ENCODE data around the gene SLC22A12.
"Not testable (repeated sequence)": the region's sequence is repeated elsewhere in the genome, so short reads cannot be mapped to it uniquely, and the experiment has no call there.

Gene SLC22A12

GRCh38 chr11:64590763-64591221, at the start of gene SLC22A12:
Gene SLC22A12 (plus strand): TSS chr11:64591220. CDS start chr11:64591557, 337 bp downstream.
- no peak for DNase-seq

DNA sequence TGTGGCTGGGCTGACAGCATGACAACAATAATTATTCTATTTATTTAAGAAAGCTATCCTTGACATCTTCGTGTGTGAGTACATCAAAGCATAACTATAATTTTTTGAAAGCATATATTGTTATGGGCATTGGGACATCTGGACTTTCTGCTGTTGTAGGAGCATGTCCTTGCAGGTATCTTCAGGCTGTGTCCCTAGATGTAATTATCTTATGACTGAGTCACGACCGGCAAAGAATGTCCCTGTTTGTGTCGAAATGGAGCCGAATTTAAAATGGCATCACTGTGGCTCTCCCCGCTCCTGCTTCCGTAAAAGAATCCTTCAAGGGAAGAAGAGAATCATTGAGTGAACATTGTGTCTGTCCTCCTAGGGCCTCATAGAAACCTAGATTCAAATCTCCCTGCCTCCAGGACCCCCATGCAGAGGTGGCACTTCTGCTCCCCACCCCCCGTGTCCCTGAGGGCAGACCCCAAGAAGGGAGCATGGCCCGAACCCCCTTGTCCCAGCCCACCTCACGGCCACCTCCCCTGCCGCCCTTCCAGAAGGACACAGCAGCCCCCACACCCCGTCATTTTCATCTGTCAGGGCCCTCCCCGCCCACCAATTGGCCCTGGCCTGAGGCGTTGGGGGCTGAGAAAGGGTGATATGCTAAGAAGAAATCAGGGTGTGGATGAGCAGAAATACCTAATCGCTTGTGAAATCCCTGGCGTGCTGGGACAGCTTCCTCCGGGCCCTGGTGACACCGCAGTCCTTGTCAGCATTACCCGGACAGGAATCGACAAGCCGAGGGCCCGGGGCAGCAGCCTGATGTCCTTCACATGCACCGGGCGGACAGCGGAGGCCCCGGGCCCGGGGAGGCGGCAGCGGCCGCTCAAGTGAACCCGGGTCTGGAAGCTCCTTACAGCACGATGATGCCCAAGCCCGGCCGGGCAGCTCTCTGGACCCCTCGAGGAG, 48.6 kb upstream of the SLC22A12 start:
- DNase-seq, result no peak

DNA sequence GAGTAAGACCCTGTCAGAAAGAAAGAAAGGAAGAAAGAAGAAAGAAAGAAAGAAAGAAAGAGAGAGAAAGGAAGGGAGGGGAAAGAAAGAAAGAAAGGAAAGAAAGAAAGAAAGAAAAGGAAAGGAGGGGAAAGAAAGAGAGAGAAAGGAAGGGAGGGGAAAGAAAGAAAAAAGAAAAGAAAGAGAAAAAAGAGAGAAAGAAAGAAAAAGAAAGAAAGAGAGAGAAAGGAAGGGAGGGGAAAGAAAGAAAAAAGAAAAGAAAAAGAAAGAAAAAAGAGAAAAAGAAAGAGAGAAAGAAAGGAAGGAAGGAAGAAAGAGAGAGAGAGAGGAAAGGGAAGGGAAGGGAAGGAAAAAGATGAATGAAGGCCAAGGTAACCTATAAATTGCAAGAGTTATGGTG, 47.2 kb upstream of the SLC22A12 start:
- no peak for DNase-seq

GRCh38 chr11:64544616-64545296, 46.3 kb upstream of the SLC22A12 start:
- DNase-seq, result no peak

GRCh38 chr11:64545619-64546018, 45.4 kb upstream of the SLC22A12 start:
- DNase-seq, result no peak

GRCh38 chr11:64546176-64546575, 44.8 kb upstream of the SLC22A12 start:
- no peak for DNase-seq

DNA sequence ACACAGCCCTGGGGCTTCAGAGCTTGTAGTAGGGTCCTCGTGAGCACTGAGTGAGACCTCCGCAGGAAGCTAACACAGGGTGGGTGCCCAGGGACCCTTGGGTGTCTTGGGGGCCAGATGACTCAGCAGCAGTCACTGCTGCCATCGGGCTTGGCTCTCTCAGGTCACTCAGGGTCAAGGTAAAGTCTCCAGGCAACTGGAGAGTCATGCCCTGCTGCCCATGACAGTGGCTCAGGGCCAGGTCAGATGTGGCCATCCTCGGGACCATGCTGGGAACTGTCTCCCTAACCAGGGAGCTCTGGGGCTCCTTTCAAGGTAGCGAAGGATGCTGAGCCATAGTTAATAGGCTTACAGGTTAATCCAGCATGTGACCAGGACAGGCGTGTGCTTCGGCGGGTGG, 44.4 kb upstream of the SLC22A12 start:
- no peak for DNase-seq

- DNase-seq, result no peak
Measured at GRCh38 chr11:64549969-64550368, 41.1 kb upstream of the SLC22A12 start.

- DNase-seq, result peak; percentile 27
Measured at GRCh38 chr11:64553554-64554201, 37.3 kb upstream of the SLC22A12 start.

- DNase-seq, result no peak
Measured at GRCh38 chr11:64556044-64556720, 34.8 kb upstream of the SLC22A12 start.

DNA sequence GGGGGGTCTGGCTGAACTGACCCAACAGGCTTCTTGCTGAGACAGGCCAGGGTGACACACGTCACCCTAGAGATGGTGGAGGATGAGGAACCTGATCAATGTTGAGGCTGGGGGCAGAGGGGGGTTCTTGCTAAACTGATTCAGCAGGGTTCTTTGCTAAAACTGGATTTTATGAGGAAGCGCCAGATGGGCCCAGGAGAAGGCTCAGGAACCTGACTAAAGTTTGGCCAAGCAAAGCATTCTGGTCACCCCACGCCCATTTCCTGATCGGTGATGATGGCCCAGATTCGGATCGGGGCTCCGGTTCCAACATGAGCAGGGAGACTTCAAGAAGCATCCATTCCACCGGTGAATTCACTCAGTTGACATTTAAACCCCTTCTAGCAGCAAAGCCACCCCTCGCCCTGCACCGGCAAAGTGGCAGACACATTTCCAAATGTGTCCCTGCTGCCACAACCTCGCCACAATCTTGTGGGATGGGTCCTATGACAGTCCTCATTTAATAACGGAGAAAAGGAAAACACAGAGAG, 34.2 kb upstream of the SLC22A12 start:
- DNase-seq, result no peak

GRCh38 chr11:64558065-64558745, 32.8 kb upstream of the SLC22A12 start:
- no peak for DNase-seq

DNA sequence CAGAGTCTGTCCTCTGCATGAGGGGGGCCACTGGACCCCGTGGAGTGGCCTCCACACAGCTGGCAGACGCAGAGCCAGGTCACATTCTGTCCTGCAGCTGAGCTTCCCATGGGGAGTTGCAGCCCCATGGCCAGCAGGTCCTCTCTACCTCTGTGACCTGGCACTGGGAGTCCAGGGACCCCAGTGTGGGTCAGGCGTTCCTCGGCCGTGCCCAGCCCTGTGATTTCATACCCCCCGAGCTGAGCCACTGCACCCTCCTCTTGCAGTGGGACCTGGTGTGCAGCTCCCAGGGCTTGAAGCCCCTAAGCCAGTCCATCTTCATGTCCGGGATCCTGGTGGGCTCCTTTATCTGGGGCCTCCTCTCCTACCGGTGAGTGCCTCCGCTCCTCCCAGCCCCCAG, 32.2 kb upstream of the SLC22A12 start:
- DNase-seq, result no peak

DNA sequence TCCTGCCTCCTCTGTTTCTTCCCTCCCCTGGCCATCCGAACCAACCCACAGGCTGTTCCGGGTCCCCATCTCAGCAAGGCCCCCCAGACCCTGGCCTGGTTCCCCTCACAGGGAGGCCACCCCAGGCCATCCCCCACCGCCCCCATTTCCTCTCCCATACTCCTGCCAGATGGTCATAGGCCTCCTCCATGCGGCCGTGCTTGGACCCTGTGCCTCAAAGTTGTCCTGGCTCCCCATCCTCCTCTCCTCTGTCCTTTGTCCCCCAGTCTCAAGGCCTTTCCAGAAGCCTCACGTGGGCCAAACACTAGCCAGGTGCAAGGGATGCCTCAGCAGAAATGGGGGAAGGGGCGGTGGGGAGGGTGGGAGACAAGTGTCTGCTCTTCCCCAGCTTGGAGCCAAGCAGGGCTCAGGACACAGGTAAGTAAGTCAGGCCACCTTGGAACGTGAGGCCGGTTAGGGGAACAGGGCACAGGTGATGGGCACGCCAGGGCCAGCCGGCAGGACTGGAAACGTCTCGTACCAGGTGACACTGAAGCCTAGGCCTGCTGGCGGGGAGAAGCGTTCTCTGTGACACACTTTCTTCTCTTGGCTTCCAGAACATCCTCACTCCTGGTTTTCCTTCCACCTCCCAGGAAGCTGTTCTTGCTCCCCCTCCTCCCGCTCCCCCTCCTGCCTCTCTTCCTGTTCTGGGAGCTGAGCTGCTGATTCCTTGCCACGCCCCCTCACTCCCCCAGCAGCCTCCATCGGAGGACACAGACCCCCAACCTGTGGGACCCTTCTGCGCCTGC, 31.5 kb upstream of the SLC22A12 start:
- no peak for DNase-seq

GRCh38 chr11:64560139-64560771, 30.8 kb upstream of the SLC22A12 start:
- DNase-seq, result no peak

DNA sequence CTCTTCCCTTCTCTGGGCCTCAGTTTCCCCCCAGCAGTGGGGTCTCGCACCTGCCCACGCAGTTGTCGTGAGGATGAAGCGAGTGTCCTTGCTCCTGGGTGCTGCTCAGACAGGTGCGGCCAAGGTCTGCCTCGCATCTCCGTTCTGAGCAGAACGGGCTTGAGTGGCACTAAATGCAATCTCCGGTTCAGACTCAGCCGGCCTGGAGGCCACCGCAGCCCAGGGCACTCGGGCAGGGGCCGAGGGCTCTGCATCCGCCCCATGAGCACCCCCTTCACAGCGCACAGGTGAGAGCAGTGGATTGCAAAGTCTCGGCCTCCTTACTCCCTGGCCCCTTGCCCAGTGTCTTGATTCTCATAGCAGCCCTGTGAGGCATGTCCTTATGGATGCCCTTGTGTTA, 30.1 kb upstream of the SLC22A12 start:
- no peak for DNase-seq

DNA sequence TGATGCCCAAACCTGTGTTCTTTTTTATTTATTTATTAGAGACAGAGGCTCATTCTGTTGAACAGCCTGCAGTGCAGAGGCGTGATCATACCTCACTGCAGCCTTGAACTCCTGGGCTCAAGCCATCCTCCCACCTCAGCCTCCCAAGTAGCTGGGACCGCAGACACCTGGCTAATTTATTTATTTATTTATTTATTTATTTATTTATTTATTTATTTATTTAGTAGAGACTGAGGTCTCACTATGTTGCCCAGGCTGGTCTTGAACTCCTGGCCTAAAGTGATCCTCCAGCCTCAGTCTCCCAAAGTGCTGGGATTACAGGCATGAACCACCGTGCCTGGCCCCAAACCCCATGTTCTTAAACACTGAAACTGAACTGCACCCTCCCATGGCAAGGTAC, 29.6 kb upstream of the SLC22A12 start:
- DNase-seq, result not testable (repeated sequence)

- DNase-seq, result no peak
Measured at GRCh38 chr11:64561984-64562722, 28.9 kb upstream of the SLC22A12 start.

DNA sequence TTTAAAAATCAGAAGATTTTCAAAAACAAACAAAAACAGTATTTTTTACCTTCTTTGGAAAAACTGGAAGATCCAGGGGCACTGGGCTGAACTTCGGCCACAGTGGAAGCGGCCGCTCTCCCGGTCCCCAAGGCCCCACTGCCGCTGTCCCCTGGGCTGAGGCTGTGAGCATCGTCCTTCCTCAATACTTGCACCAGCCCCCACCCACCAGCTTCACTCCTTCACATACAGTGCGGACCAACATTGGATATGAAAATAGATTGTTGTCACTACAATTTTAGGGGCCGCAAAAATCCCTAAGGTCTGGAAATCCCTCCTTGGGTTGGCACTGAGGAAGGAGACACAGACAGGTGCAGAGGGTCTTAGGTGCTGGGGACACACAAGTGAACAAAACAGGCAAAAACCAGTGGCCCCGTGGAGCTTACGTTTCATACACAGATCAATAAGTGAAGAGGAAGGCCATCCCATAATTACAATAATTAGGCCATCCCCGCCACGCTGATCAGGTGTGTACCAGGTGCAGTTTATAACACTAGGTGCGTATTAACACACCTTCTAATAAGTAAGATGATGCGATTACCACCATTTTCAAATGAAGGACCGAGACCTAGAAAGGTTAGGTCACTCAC, 28.2 kb upstream of the SLC22A12 start:
- no peak for DNase-seq

All from NCI-H526 treated with DMSO at 0.1 percent for 48 hours (cell line).